ENCODE measurements around the gene BYSL. TPM values are rescaled to one million over a fixed set of nuclear protein-coding genes. Genes with fewer than 3 reads are reported as not detected.

The BYSL gene
- polyA plus RNA-seq, 1 experiment: 28.5 TPM

DNA sequence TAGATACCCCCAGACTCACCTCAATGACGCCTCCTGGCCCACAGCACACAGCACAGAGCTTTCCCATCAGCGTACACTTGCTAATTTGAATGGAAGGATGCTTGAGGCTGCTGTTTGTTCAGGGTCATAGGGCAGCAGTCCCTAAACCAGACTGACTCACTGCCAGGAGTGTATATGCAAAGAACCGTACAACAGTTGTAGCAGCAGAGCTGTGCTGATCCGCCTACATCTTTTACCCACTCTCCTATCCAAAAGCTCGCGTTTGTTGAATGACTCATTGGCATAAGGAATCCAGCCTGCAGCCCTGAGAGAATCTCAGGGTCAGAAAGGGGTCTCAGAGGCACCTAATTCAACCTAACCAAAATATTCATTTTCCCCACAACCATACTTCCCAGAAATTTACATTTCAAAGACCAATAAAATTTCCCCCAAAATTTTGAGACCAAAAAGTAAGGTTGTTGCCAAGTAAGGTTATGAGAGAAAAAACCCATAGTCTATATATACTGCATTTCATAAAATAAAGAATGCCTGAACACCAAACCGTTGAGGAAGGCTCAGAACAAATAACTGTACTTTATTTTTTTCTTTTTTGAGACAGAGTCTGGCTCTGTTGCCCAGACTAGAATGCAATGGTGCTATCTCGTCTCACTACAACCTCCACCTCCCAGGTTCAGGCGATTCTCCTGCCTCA is 55.6 kb downstream of the BYSL start:
- ChIA-PET POLR2A (no interaction called here), CTCF (interaction anchor here (0.6 to 2.7 kb wide), 3 partner anchors 9 to 66 kb away, joined by 4 to 8 read pairs (median 4); no protein-coding TSS in a partner anchor)
- DNase-seq (ENCODE audit: low read depth): no peak
- Histone ChIP-seq H3K27me3 (ENCODE audit: control insufficient read depth, insufficient read depth, low read length) (no peaks in the 10 kb centered on the region), H3K36me3 (ENCODE audit: control insufficient read depth, insufficient read depth, low read length) (no peaks in the 10 kb centered on the region), H3K4me3 (ENCODE audit: low read depth, low read length) (no peak overlapping the region)
- TF ChIP-seq, protein P1, sequence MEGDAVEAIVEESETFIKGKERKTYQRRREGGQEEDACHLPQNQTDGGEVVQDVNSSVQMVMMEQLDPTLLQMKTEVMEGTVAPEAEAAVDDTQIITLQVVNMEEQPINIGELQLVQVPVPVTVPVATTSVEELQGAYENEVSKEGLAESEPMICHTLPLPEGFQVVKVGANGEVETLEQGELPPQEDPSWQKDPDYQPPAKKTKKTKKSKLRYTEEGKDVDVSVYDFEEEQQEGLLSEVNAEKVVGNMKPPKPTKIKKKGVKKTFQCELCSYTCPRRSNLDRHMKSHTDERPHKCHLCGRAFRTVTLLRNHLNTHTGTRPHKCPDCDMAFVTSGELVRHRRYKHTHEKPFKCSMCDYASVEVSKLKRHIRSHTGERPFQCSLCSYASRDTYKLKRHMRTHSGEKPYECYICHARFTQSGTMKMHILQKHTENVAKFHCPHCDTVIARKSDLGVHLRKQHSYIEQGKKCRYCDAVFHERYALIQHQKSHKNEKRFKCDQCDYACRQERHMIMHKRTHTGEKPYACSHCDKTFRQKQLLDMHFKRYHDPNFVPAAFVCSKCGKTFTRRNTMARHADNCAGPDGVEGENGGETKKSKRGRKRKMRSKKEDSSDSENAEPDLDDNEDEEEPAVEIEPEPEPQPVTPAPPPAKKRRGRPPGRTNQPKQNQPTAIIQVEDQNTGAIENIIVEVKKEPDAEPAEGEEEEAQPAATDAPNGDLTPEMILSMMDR (IDR thresholded peaks at IDR 0.05; ENCODE audit: insufficient read depth, low read depth, low read length): no peak

Small RNA genes lying within 50 kb of the gene (small RNA-seq; reads per million reads assigned to genes)
- gene RF00019 (ENCODE audit: insufficient read length, low read depth, low replicate concordance): not detected

Other genes with a start within 250 kb of the BYSL start
- 13.2 and 21.9 TPM in 2 replicates for gene TFEB, start 185.9 kb upstream of the BYSL start, polyA plus RNA-seq (2011; rRNA removed)
- not detected in 2 replicates for gene PGC, start 174.1 kb upstream of the BYSL start, polyA plus RNA-seq (2011; rRNA removed)
- gene FRS3, start 141.6 kb upstream of the BYSL start, polyA plus RNA-seq (2011; rRNA removed): 2.1 and 3.3 TPM in 2 replicates
- 0.31 TPM in 1 of 2 replicates, not detected in the other for gene PRICKLE4, start 140.7 kb upstream of the BYSL start, polyA plus RNA-seq (2011; rRNA removed)
- 157 and 199 TPM in 2 replicates for gene TOMM6, start 133.8 kb upstream of the BYSL start, polyA plus RNA-seq (2011; rRNA removed)
- gene USP49, start 26.1 kb upstream of the BYSL start, polyA plus RNA-seq (2011; rRNA removed): 1.6 and 1.9 TPM in 2 replicates
- gene MED20, start 360 bp upstream of the BYSL start, polyA plus RNA-seq (2011; rRNA removed): 33.0 and 34.4 TPM in 2 replicates
- 20.0 and 38.5 TPM in 2 replicates for gene CCND3, start 20.3 kb downstream of the BYSL start, polyA plus RNA-seq (2011; rRNA removed)
- 11.9 and 13.9 TPM in 2 replicates for gene TAF8, start 129.0 kb downstream of the BYSL start, polyA plus RNA-seq (2011; rRNA removed)
- 0.51 and 0.70 TPM in 2 replicates for gene C6orf132, start 221.1 kb downstream of the BYSL start, polyA plus RNA-seq (2011; rRNA removed)